ENCODE measurements around the gene TBCEL.

DNA sequence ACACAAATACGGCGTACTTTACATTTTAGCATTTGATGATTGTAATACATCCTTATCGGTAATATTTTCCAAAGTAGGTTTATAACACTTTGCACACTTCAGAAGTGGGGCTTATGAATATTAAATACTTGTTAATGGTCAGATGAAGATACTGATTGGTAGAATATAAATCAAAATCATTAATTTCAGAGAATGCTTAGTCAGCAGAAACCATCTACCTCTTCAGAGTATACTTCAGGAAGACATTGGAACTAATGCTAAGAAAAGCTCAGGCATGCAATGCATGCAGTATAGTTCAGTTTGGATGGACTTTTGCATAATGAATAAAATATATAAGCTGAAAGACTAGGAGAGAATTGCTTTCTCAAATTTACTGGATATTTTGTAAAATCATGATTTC is 57.4 kb downstream of the TBCEL start:
- TF ChIP-seq, protein P1, sequence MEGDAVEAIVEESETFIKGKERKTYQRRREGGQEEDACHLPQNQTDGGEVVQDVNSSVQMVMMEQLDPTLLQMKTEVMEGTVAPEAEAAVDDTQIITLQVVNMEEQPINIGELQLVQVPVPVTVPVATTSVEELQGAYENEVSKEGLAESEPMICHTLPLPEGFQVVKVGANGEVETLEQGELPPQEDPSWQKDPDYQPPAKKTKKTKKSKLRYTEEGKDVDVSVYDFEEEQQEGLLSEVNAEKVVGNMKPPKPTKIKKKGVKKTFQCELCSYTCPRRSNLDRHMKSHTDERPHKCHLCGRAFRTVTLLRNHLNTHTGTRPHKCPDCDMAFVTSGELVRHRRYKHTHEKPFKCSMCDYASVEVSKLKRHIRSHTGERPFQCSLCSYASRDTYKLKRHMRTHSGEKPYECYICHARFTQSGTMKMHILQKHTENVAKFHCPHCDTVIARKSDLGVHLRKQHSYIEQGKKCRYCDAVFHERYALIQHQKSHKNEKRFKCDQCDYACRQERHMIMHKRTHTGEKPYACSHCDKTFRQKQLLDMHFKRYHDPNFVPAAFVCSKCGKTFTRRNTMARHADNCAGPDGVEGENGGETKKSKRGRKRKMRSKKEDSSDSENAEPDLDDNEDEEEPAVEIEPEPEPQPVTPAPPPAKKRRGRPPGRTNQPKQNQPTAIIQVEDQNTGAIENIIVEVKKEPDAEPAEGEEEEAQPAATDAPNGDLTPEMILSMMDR (IDR thresholded peaks at IDR 0.05; ENCODE audit: low read depth, low read length, poor library complexity, severe bottlenecking), result no peak
- TF ChIP-seq EZH2phosphoT487 (IDR thresholded peaks at IDR 0.05; ENCODE audit: borderline replicate concordance, low read length), result no peak

Measured in DOHH2 (cell line).